Hepatocyte (in vitro differentiated cells): ENCODE results near the gene CPEB4. TPM values are rescaled to one million over a fixed set of nuclear protein-coding genes. Genes with fewer than 3 reads are reported as not detected.

Experiments used
- DNase-seq: peaks from one replicate; pipeline ENCODE4 v3.0.0-alpha.2; 2016; ENCODE audit warnings: low spot score
- H2AFZ ChIP-seq: fragments of 200-600 bp; sonication (generic); 2 replicates; pipeline ENCODE4 v1.6.0; 2016; ENCODE audit warnings: antibody characterized with exemption, mild to moderate bottlenecking
- H3K27ac ChIP-seq: fragments of 200-600 bp; sonication (generic); 2 replicates; pipeline ENCODE4 v1.5.1; 2016; ENCODE audit warnings: mild to moderate bottlenecking
- H3K27me3 ChIP-seq: fragments of 200-600 bp; sonication (generic); 2 replicates; pipeline ENCODE4 v1.6.1; 2016
- H3K36me3 ChIP-seq: fragments of 200-600 bp; sonication (generic); replicated peaks from 2 replicates; pipeline ENCODE4 v1.5.1; 2016; ENCODE audit warnings: low read depth; ENCODE audit not compliant: insufficient read depth
- H3K4me1 ChIP-seq: fragments of 200-600 bp; sonication (generic); 2 replicates; pipeline ENCODE4 v1.5.1; 2016; ENCODE audit warnings: mild to moderate bottlenecking, moderate library complexity; ENCODE audit not compliant: insufficient read depth
- H3K4me2 ChIP-seq: fragments of 200-600 bp; sonication (generic); 2 replicates; pipeline ENCODE4 v1.6.0; 2016
- H3K4me3 ChIP-seq: fragments of 200-600 bp; sonication (generic); 2 replicates; pipeline ENCODE4 v1.5.1; 2016; ENCODE audit warnings: mild to moderate bottlenecking
- H3K79me2 ChIP-seq: fragments of 200-600 bp; sonication (generic); 2 replicates; pipeline ENCODE4 v1.6.0; 2017; ENCODE audit warnings: mild to moderate bottlenecking
- H3K9me2 ChIP-seq: fragments of 200-600 bp; sonication (generic); replicated peaks from 2 replicates; pipeline ENCODE4 v1.6.0; 2017; ENCODE audit warnings: mild to moderate bottlenecking; ENCODE audit not compliant: insufficient read depth
- H3K9me3 ChIP-seq: fragments of 200-600 bp; sonication (generic); 2 replicates; pipeline ENCODE4 v1.5.1; 2016; ENCODE audit warnings: low read depth, mild to moderate bottlenecking
- H4K20me1 ChIP-seq: fragments of 200-600 bp; sonication (generic); 2 replicates; pipeline ENCODE4 v1.6.0; 2016; ENCODE audit warnings: mild to moderate bottlenecking; ENCODE audit not compliant: insufficient read depth, poor library complexity, severe bottlenecking
- EZH2 ChIP-seq: fragments of 200-600 bp; sonication (generic); IDR thresholded peaks from 2 replicates; pipeline ENCODE4 v1.6.1; 2016; ENCODE audit warnings: antibody characterized with exemption, mild to moderate bottlenecking, borderline replicate concordance
- EZH2phosphoT487 ChIP-seq: fragments of 200-600 bp; sonication (generic); IDR thresholded peaks from one replicate; pipeline ENCODE4 v1.6.1; 2018; ENCODE audit warnings: antibody characterized with exemption, mild to moderate bottlenecking, low read depth, moderate library complexity; ENCODE audit not compliant: unreplicated experiment, severe bottlenecking
- WGBS: methylation state at CpG from one replicate; pipeline ENCODE4 v1.1.6; 2016; ENCODE audit warnings: low lambda C conversion rate; ENCODE audit errors: missing lambda C conversion rate; 5-methylcytosine and 5-hydroxymethylcytosine counted together
- polyA plus RNA-seq: library from polyadenylated mRNA; unstranded; fragments of >200 nt; fragmentation: Nextera tagmentation; extraction: Ambion mirVana; gene quantifications from 2 replicates; pipeline ENCODE4 v1.2.1, GENCODE V29; 2016
- total RNA-seq: library from RNA; depleted of rRNA; stranded (reverse); fragments of >200 nt; gene quantifications from 2 replicates; pipeline ENCODE4 v1.2.3, GENCODE V29; 2014
- TF ChIP-seq, protein P1 (sequence below): fragments of 200-600 bp; sonication (generic); IDR thresholded peaks from 2 replicates; pipeline ENCODE4 v1.5.1; 2016; ENCODE audit warnings: antibody characterized with exemption, mild to moderate bottlenecking; ENCODE audit not compliant: poor library complexity

CPEB4 gene
- total and polyA plus RNA-seq, 2 experiments from 2014 or later: 13.3 to 49.2 TPM

DNA sequence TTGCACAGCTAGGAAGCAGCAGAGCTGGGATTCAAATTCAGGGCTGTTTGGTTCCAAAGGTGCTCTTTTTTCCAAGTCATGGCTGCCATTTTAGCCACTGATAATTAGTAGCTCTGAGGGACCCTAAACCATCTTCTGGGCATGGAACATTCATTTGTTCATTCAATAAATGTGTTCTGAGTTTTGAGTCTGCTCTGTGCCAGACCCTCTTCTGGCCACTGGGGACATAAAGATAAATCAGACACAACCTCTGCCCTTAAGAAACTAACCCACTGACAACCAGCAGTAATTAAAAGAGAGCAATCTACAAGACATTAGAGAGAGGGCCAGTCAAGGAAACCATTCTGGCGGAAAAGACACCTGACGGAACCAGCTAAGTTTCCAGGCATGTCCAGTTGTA, 2.0 kb upstream of the CPEB4 start:
- Histone ChIP-seq H2AFZ (peak overlapping the region; percentile 30), H3K4me2 (peak overlapping the region; percentile 46), H3K36me3 (no peaks in the 10 kb centered on the region), H3K4me3 (no peak overlapping the region), H3K27ac (peak overlapping the region; percentile 84), H3K27me3 (no peaks in the 10 kb centered on the region), H3K9me3 (no peaks in the 10 kb centered on the region), H3K4me1 (peaks cover 25% of the 10 kb centered on the region), H3K9me2 (no peaks in the 10 kb centered on the region), H3K79me2 (peaks cover 26% of the 10 kb centered on the region), H4K20me1 (peaks cover 11% of the 10 kb centered on the region)
- TF ChIP-seq EZH2phosphoT487 (no peak), EZH2 (no peak)
- TF ChIP-seq, protein P1, sequence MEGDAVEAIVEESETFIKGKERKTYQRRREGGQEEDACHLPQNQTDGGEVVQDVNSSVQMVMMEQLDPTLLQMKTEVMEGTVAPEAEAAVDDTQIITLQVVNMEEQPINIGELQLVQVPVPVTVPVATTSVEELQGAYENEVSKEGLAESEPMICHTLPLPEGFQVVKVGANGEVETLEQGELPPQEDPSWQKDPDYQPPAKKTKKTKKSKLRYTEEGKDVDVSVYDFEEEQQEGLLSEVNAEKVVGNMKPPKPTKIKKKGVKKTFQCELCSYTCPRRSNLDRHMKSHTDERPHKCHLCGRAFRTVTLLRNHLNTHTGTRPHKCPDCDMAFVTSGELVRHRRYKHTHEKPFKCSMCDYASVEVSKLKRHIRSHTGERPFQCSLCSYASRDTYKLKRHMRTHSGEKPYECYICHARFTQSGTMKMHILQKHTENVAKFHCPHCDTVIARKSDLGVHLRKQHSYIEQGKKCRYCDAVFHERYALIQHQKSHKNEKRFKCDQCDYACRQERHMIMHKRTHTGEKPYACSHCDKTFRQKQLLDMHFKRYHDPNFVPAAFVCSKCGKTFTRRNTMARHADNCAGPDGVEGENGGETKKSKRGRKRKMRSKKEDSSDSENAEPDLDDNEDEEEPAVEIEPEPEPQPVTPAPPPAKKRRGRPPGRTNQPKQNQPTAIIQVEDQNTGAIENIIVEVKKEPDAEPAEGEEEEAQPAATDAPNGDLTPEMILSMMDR: no peak
- WGBS: 100% methylated on average over 2 of the region's 2 CpGs
- DNase-seq: no peak

DNA sequence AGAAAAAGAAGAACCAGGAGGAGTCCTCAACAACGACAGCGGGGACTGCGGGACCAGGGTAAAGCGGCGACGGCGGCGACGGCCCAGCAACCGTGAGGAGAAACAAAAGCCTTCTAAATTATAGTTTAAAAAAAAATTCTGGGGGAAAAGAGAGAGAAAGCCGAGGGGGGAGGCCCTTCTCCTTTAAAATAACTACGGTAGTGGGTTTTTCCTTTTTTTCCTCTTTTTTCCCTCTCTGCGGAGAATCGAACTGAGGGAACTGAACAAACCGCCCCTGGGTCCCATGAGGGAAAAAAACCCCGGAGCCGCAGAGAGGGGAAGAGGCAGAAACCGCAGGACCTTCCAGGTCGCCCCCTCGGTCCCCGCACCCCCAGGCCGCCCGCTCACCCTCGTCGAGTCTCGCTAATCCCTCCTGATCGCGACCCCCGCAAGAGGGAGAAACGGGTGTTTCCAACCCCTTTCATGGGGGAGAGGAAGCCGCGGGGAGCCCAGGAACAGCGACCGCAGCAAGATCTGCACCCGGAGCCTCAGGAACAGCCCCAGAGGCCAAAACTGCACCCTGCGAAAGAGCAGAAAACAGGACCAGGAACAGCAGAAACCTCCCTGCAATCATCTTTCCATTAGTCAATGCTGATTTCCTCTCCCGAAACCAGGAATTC, 453 bp downstream of the CPEB4 start:
- H3K9me3 ChIP-seq: no peaks in the 10 kb centered on the region
- no peak overlapping the region for H2AFZ ChIP-seq
- no peaks in the 10 kb centered on the region for H3K9me2 ChIP-seq
- H3K27me3 ChIP-seq: no peaks in the 10 kb centered on the region
- peak overlapping the region; percentile 62 for H3K27ac ChIP-seq
- H4K20me1 ChIP-seq: peaks cover 30% of the 10 kb centered on the region
- H3K4me2 ChIP-seq: peak overlapping the region; percentile 78
- no peaks in the 10 kb centered on the region for H3K36me3 ChIP-seq
- peak overlapping the region; percentile 68 for H3K4me3 ChIP-seq
- H3K4me1 ChIP-seq: peaks cover 25% of the 10 kb centered on the region
- DNase-seq: no peak
- 2% methylated on average over 27 of the region's 37 CpGs for WGBS
- TF ChIP-seq, protein P1: no peak
- TF ChIP-seq EZH2phosphoT487 (no peak), EZH2 (no peak)
- H3K79me2 ChIP-seq: peaks cover 51% of the 10 kb centered on the region

DNA sequence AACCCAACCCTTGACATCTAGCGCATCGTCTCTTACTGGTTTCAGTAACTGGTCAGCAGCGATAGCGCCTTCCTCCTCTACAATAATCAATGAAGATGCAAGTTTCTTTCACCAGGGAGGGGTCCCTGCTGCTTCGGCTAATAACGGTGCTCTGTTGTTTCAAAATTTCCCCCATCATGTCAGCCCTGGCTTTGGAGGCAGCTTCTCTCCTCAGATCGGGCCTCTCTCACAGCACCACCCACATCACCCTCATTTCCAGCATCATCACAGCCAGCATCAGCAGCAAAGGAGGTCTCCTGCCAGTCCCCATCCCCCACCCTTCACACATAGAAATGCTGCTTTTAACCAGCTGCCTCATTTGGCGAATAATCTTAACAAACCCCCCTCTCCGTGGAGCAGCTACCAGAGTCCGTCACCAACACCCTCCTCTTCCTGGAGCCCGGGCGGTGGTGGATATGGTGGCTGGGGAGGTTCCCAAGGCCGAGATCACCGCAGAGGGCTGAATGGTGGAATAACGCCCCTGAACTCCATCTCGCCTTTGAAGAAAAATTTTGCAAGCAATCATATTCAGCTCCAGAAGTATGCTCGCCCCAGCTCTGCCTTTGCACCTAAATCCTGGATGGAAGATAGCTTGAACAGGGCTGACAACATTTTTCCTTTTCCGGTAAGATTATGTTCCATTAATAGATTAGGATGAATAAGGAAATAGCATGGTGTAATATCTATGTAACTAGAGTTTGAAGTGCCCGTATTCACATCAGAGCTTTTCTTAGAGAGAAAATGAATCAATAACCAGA, 2.2 kb downstream of the CPEB4 start:
- peak; percentile 24 for DNase-seq
- peak overlapping the region; percentile 49 for H3K27ac ChIP-seq
- peak overlapping the region; percentile 78 for H3K4me2 ChIP-seq
- H3K79me2 ChIP-seq: peaks cover 69% of the 10 kb centered on the region
- H3K4me1 ChIP-seq: peaks cover 17% of the 10 kb centered on the region
- no peaks in the 10 kb centered on the region for H3K36me3 ChIP-seq
- no peaks in the 10 kb centered on the region for H3K9me2 ChIP-seq
- peak overlapping the region; percentile 8 for H3K4me3 ChIP-seq
- WGBS: 55% methylated on average over 19 of the region's 19 CpGs
- H3K9me3 ChIP-seq: no peaks in the 10 kb centered on the region
- no peak for TF ChIP-seq EZH2phosphoT487
- no peak for TF ChIP-seq EZH2
- TF ChIP-seq, protein P1: no peak
- no peaks in the 10 kb centered on the region for H3K27me3 ChIP-seq
- peaks cover 34% of the 10 kb centered on the region for H4K20me1 ChIP-seq
- no peak overlapping the region for H2AFZ ChIP-seq
